Measurements from ENCODE around the gene LIPT1. TPM values are rescaled to one million over a fixed set of nuclear protein-coding genes. Genes with fewer than 3 reads are reported as not detected.

LIPT1 gene
- total RNA-seq, 1 donor from 2014 or later = 3.6 TPM

GRCh38 chr2:99201959-99202678, 47.4 kb downstream of the LIPT1 start:
- no peak for DNase-seq (ENCODE audit: low spot score)
- peaks cover 18% of the 10 kb centered on the region for H3K9me3 Mint-ChIP-seq (ENCODE audit: low read depth)
- peaks cover 10% of the 10 kb centered on the region for H3K36me3 Mint-ChIP-seq (ENCODE audit: low read depth)
- H3K27me3 Mint-ChIP-seq (ENCODE audit: low read depth) = no peaks in the 10 kb centered on the region
- H3K27ac Mint-ChIP-seq (ENCODE audit: unreplicated experiment) = no peak overlapping the region
- no peak overlapping the region for H3K4me3 Mint-ChIP-seq (ENCODE audit: unreplicated experiment)
- TF ChIP-seq CTCF (IDR thresholded peaks at IDR 0.05) = peak; percentile 22
- no peaks in the 10 kb centered on the region for H3K4me1 Mint-ChIP-seq (ENCODE audit: low read depth)

GRCh38 chr2:99205491-99205890, 50.7 kb downstream of the LIPT1 start:
- H3K36me3 Mint-ChIP-seq (ENCODE audit: low read depth) = peaks cover 8% of the 10 kb centered on the region
- H3K9me3 Mint-ChIP-seq (ENCODE audit: low read depth) = peaks cover 27% of the 10 kb centered on the region
- TF ChIP-seq CTCF (IDR thresholded peaks at IDR 0.05) = no peak
- no peak overlapping the region for H3K27ac Mint-ChIP-seq (ENCODE audit: unreplicated experiment)
- no peaks in the 10 kb centered on the region for H3K27me3 Mint-ChIP-seq (ENCODE audit: low read depth)
- no peak for DNase-seq (ENCODE audit: low spot score)
- no peaks in the 10 kb centered on the region for H3K4me1 Mint-ChIP-seq (ENCODE audit: low read depth)
- H3K4me3 Mint-ChIP-seq (ENCODE audit: unreplicated experiment) = no peak overlapping the region

Other genes starting within 250 kb of the LIPT1 start
- 17.0 to 50.4 TPM (median 19.9 TPM) in 3 replicates for gene CRACDL, start 218.7 kb upstream of the LIPT1 start, total RNA-seq
- gene C2orf15, start 13.3 kb upstream of the LIPT1 start, total RNA-seq = 0.17 to 0.26 TPM in 2 of 3 replicates, not detected in the other
- gene TSGA10, start within 50 bp of the LIPT1 start, total RNA-seq = 2.3 to 4.0 TPM (median 3.3 TPM) in 3 replicates
- 18.0 to 20.3 TPM (median 19.6 TPM) in 3 replicates for gene MITD1, start 26.1 kb downstream of the LIPT1 start, total RNA-seq
- 20.7 to 22.3 TPM (median 21.5 TPM) in 3 replicates for gene MRPL30, start 26.2 kb downstream of the LIPT1 start, total RNA-seq
- not detected in 3 replicates for gene LYG2, start 100.7 kb downstream of the LIPT1 start, total RNA-seq
- 0.36 to 0.99 TPM (median 0.57 TPM) in 3 replicates for gene LYG1, start 146.2 kb downstream of the LIPT1 start, total RNA-seq
- 28.4 to 33.0 TPM (median 32.0 TPM) in 3 replicates for gene TXNDC9, start 181.4 kb downstream of the LIPT1 start, total RNA-seq
- 34.5 to 46.3 TPM (median 35.2 TPM) in 3 replicates for gene EIF5B, start 182.4 kb downstream of the LIPT1 start, total RNA-seq